HG02588 (cell line): ENCODE data around the gene TNFRSF18.
"Not testable (repeated sequence)": the region's sequence is repeated elsewhere in the genome, so short reads cannot be mapped to it uniquely, and the experiment has no call there.

Source experiments
- ATAC-seq: cut with Tn5 transposase; IDR thresholded peaks from one replicate; pipeline ENCODE4 v1.9.1; 2021; ENCODE audit warnings: mild to moderate bottlenecking, moderate library complexity; ENCODE audit not compliant: unreplicated experiment

The TNFRSF18 gene

GRCh38 chr1:1179983-1180861 is 26.2 kb downstream of the TNFRSF18 start:
- ATAC-seq = no peak

- ATAC-seq = no peak
Measured at GRCh38 chr1:1179346-1179982, 26.9 kb downstream of the TNFRSF18 start.

- no peak for ATAC-seq
Measured at GRCh38 chr1:1178794-1179331, 27.5 kb downstream of the TNFRSF18 start.

DNA sequence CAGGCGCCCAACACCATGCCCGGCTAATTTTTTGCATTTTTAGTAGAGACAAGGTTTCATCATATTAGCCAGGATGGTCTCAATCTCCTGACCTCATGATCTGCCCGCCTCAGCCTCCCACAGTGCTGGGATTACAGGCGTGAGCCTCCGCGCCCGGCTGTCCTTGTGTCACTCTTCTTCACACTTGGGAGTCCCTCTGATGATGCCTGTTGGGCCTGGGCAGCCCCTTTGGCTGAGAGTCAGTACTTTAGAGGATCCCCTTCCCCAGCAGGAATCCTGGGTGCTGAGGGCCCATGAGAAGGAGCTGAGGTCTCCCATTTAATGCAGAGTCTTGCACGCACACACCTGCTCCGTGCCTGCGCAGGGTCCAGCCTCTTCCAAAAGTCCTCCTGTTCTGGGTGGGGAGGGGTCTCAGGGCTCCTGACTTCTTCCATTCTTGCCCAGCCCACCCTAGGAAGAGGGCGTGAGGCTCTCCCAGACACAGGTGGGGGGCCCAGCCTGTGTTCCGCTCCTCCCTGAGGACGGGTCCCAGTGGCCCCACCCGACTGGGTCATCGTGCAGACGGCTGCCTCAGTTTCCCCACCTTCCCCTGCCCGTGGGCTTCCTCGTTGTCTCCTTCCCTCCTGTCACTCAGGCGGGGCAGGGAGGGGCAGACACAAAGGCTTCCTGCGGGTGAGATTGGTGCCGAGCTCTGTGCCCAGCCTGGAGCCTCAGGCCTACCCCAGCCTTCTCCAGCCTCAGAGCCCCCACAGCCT is 28.8 kb downstream of the TNFRSF18 start:
- no peak for ATAC-seq

- no peak for ATAC-seq
Measured at GRCh38 chr1:1176931-1177330, 29.5 kb downstream of the TNFRSF18 start.

- ATAC-seq = not testable (repeated sequence)
Measured at GRCh38 chr1:1176063-1176761, 30.2 kb downstream of the TNFRSF18 start.

DNA sequence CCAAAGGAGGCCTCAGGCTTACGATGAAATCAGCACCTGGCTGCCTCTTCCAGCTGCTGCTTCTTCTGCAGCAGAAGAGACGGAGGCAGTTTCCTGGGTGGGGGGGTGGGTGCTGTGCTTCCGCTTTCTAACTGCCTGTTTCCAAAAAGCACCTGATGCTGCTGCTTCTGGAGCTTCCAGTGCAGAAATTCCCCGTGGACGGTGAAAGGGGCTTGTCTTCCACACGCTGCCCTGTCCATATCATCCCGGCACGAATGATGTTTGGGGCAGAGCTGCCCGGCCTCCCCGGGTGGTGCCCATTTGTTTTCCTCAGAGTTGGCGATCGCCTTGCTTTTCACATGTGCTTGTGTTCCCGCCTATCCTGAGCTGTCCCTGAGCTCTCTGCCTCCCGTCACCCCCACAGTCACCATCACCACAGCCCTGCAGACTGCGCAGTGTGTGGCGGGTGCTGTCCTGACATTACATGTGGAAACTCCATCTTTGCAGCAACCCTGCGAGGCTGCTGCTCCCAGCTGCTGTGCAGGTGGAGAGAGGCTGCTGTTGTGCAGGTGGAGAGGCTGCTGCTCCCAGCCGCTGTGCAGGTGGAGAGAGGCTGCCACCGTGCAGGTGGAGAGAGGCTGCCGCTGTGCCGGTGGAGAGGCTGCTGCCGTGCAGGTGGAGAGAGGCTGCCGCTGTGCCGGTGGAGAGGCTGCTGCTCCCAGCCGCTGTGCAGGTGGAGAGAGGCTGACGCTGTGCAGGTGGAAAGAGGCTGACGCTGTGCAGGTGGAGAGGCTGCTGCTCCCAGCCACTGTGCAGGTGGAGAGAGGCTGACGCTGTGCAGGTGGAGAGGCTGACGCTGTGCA is 30.9 kb downstream of the TNFRSF18 start:
- no peak for ATAC-seq

DNA sequence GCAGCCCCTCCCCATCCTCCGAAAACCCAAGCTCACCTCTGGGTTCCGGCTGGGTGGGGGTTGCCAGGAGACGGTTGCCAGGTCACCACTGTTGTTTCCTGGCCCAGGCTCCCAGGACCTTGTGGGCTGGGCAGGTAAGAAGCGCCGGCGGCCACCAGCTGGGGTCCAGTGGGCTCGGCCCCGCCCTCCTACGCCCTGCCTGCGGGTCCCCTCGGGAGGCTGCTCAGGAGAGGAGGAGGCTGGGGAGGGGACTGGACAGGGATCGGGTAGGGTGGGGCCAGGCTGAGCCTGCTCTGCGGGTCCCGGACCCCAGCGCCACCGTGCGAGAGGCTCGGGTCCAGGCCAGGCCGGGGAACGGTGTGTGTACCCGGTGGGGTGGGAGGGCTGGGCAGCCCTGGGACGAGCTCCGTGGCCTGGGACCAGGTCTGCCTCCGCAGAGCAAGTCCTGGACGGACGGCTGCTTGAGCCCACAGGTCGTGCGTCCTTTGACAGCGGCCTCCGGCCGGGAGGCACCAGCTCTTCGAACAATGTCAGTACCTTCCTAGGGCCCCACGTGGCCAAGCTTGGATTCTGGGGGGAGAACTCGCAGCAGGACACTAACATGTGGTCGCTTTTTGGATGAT is 32.5 kb downstream of the TNFRSF18 start, which contains the start of gene TTLL10:
Gene TTLL10 (plus strand): TSS at position 88 of the 623 bp plus-strand sequence. CDS start 5,336 bp downstream, outside the sequence.
- ATAC-seq = no peak

- ATAC-seq = no peak
Measured at GRCh38 chr1:1173061-1173792, 33.2 kb downstream of the TNFRSF18 start.

- no peak for ATAC-seq
Measured at GRCh38 chr1:1171546-1172340, 34.6 kb downstream of the TNFRSF18 start.

DNA sequence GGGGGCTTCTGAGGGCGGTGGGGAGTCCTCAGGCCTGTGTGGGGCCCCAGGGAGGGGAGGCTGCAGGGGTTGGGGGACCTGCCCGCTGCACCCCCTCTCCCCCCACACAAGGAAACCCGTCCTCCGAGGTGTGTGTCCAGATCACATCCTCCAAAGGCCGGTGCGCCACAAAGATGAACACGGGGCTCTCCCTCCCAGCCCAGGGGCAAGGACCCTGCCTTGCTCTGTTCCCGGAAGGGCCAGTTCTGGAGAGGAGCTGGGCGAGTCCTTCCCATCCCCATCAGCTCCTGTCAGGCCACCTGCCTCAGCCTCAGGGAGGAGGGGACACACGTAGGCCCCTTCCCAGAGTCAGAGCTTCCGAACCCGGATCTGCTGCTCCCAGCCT is 35.2 kb downstream of the TNFRSF18 start:
- ATAC-seq = no peak

GRCh38 chr1:1170215-1171091 is 35.9 kb downstream of the TNFRSF18 start:
- ATAC-seq = no peak

- no peak for ATAC-seq
Measured at GRCh38 chr1:1169429-1170214, 36.8 kb downstream of the TNFRSF18 start.

- ATAC-seq = no peak
Measured at GRCh38 chr1:1168451-1169411, 37.7 kb downstream of the TNFRSF18 start.
